SK-N-SH treated with all-trans-retinoic acid at 6 μM for 48 hours (cell line): ENCODE measurements around the gene MED12.

Experiments
- CREB5 ChIP-seq: fragments of 250-450 bp; sonication (Bioruptor Pico); IDR thresholded peaks from 2 replicates; pipeline ENCODE4 v1.5.1; 2020; ENCODE audit warnings: low read depth, mild to moderate bottlenecking, moderate library complexity
- CSDC2 ChIP-seq: fragments of 250-450 bp; sonication (Bioruptor Pico); IDR thresholded peaks from 2 replicates; pipeline ENCODE4 v1.5.0; 2020; ENCODE audit warnings: mild to moderate bottlenecking, moderate library complexity
- ISL1 ChIP-seq: fragments of 250-450 bp; sonication (Bioruptor Pico); IDR thresholded peaks from 2 replicates; pipeline ENCODE4 v2.1.2; 2022; ENCODE audit warnings: mild to moderate bottlenecking, moderate library complexity
- PATZ1 ChIP-seq: fragments of 250-450 bp; sonication (Bioruptor Pico); IDR thresholded peaks from 2 replicates; pipeline ENCODE4 v1.8.0; 2020; ENCODE audit warnings: mild to moderate bottlenecking, moderate library complexity, borderline replicate concordance
- ZFP3 ChIP-seq: fragments of 250-450 bp; sonication (Bioruptor Pico); IDR thresholded peaks from 2 replicates; pipeline ENCODE4 v1.5.0; 2020; ENCODE audit warnings: mild to moderate bottlenecking, moderate library complexity

GRCh38 chrX:71111921-71112431 lies 6.4 kb upstream of the MED12 start:
- no peak for TF ChIP-seq CREB5 (CRISPR knock-in tag)
- no peak for TF ChIP-seq ZFP3
- TF ChIP-seq PATZ1 (CRISPR knock-in tag) = no peak
- no peak for TF ChIP-seq ISL1 (CRISPR knock-in tag)
- TF ChIP-seq CSDC2 = no peak
